ENCODE results near the gene CAPNS1.

Gene CAPNS1

GRCh38 chr19:36152352-36153091 lies 12.7 kb downstream of the CAPNS1 start, which contains the start of gene COX7A1:
Gene COX7A1, minus strand, starts transcription at chr19:36152447. Its CDS starts 40 bp downstream, at chr19:36152407.
- TF ChIP-seq GATA3 (IDR thresholded peaks at IDR 0.05; ENCODE audit: low read depth, low read length) (no peak), GATA2 (IDR thresholded peaks at IDR 0.05; ENCODE audit: low read depth, low read length) (no peak)

GRCh38 chr19:36153126-36153525 lies 13.3 kb downstream of the CAPNS1 start:
- TF ChIP-seq GATA3 (IDR thresholded peaks at IDR 0.05; ENCODE audit: low read depth, low read length), result no peak
- TF ChIP-seq GATA2 (IDR thresholded peaks at IDR 0.05; ENCODE audit: low read depth, low read length), result no peak

- TF ChIP-seq GATA2 (IDR thresholded peaks at IDR 0.05; ENCODE audit: low read depth, low read length), result no peak
- no peak for TF ChIP-seq GATA3 (IDR thresholded peaks at IDR 0.05; ENCODE audit: low read depth, low read length)
Observed at GRCh38 chr19:36160821-36161596, 21.1 kb downstream of the CAPNS1 start.

GRCh38 chr19:36163813-36164212 lies 23.9 kb downstream of the CAPNS1 start:
- no peak for TF ChIP-seq GATA2 (IDR thresholded peaks at IDR 0.05; ENCODE audit: low read depth, low read length)

- no peak for TF ChIP-seq GATA3 (IDR thresholded peaks at IDR 0.05; ENCODE audit: low read depth, low read length)
- no peak for TF ChIP-seq GATA2 (IDR thresholded peaks at IDR 0.05; ENCODE audit: low read depth, low read length)
Observed at GRCh38 chr19:36169084-36169760, 29.4 kb downstream of the CAPNS1 start.

- TF ChIP-seq GATA2 (IDR thresholded peaks at IDR 0.05; ENCODE audit: low read depth, low read length) (no peak), GATA3 (IDR thresholded peaks at IDR 0.05; ENCODE audit: low read depth, low read length) (no peak)
Observed at GRCh38 chr19:36172852-36173251, 33.0 kb downstream of the CAPNS1 start.

- TF ChIP-seq GATA3 (IDR thresholded peaks at IDR 0.05; ENCODE audit: low read depth, low read length), result no peak
Observed at GRCh38 chr19:36182612-36183244, 42.9 kb downstream of the CAPNS1 start.

GRCh38 chr19:36183245-36183628 lies 43.4 kb downstream of the CAPNS1 start:
- TF ChIP-seq GATA2 (IDR thresholded peaks at IDR 0.05; ENCODE audit: low read depth, low read length) (no peak), GATA3 (IDR thresholded peaks at IDR 0.05; ENCODE audit: low read depth, low read length) (no peak)

- TF ChIP-seq GATA3 (IDR thresholded peaks at IDR 0.05; ENCODE audit: low read depth, low read length) (no peak), GATA2 (IDR thresholded peaks at IDR 0.05; ENCODE audit: low read depth, low read length) (no peak)
Observed at GRCh38 chr19:36196249-36196648, 56.4 kb downstream of the CAPNS1 start.

GRCh38 chr19:36198119-36198518 lies 58.3 kb downstream of the CAPNS1 start:
- TF ChIP-seq GATA2 (IDR thresholded peaks at IDR 0.05; ENCODE audit: low read depth, low read length) (no peak), GATA3 (IDR thresholded peaks at IDR 0.05; ENCODE audit: low read depth, low read length) (no peak)

Data from SH-SY5Y (cell line).